Fibroblast of lung (primary cell): ENCODE measurements around the gene VDAC2. TPM values are rescaled to one million over a fixed set of nuclear protein-coding genes. Genes with fewer than 3 reads are reported as not detected.

Source experiments
- DNase-seq, 2 donors: peaks; one replicate each; pipeline versions ENCODE4 v3.0.0 to v3.0.0-alpha.2; 2010; ENCODE audit warnings: low read depth in 2 of 2
- H2AFZ ChIP-seq: 2 replicates; pipeline ENCODE4 v1.5.1; 2012; ENCODE audit warnings: low read length, control low read depth, inconsistent platforms
- H3K27ac ChIP-seq: 2 replicates; pipeline ENCODE4 v1.5.1; 2011; ENCODE audit warnings: low read length, control low read depth; ENCODE audit not compliant: insufficient read depth
- H3K27me3 ChIP-seq: 2 replicates; pipeline ENCODE4 v1.5.1; 2011; ENCODE audit warnings: mild to moderate bottlenecking, low read length; ENCODE audit not compliant: control insufficient read depth, insufficient read depth
- H3K36me3 ChIP-seq: 2 replicates; pipeline ENCODE4 v1.5.1; 2011; ENCODE audit warnings: low read length; ENCODE audit not compliant: control insufficient read depth, insufficient read depth
- H3K4me1 ChIP-seq: 2 replicates; pipeline ENCODE4 v1.5.1; 2011; ENCODE audit warnings: low read length; ENCODE audit not compliant: control insufficient read depth, insufficient read depth; ENCODE audit errors: extremely low read depth
- H3K4me2 ChIP-seq: 2 replicates; pipeline ENCODE4 v1.5.1; 2011; ENCODE audit warnings: low read length, control low read depth; ENCODE audit not compliant: insufficient read depth; ENCODE audit errors: extremely low read depth
- H3K4me3 ChIP-seq, 4 experiments: fragments of 200-600 bp in 1 of 4; sonication (generic) in 1 of 4; replicated peaks in 1 of 4; 2 replicates each; pipeline ENCODE4 v1.5.1; 2011 to 2016; ENCODE audit warnings: low read length in 4 of 4, low read depth in 3 of 4, mild to moderate bottlenecking in 3 of 4, control low read depth in 2 of 4, inconsistent platforms in 1 of 4, mixed read lengths in 1 of 4; ENCODE audit not compliant: insufficient read depth in 1 of 4; ENCODE audit errors: control extremely low read depth in 1 of 4
- H3K79me2 ChIP-seq: 2 replicates; pipeline ENCODE4 v1.5.1; 2012; ENCODE audit warnings: mild to moderate bottlenecking, low read length, inconsistent platforms; ENCODE audit not compliant: control insufficient read depth, insufficient read depth
- H3K9ac ChIP-seq: 2 replicates; pipeline ENCODE4 v1.5.1; 2011; ENCODE audit warnings: mild to moderate bottlenecking, low read length, control low read depth; ENCODE audit not compliant: insufficient read depth
- H3K9me3 ChIP-seq: 2 replicates; pipeline ENCODE4 v1.5.1; 2012; ENCODE audit warnings: low read depth, low read length; ENCODE audit not compliant: control insufficient read depth, insufficient read depth
- H4K20me1 ChIP-seq: 2 replicates; pipeline ENCODE4 v1.5.1; 2011; ENCODE audit warnings: low read length; ENCODE audit not compliant: control insufficient read depth, insufficient read depth; ENCODE audit errors: extremely low read depth
- CTCF ChIP-seq, 2 donors: IDR thresholded peaks in 1 of 2; conservative IDR thresholded peaks in 1 of 2; 1 replicate in 1 of 2; 2 replicates in 1 of 2; pipeline ENCODE4 v1.5.1; 2011 to 2012; ENCODE audit warnings: low read length in 2 of 2, control low read depth in 1 of 2, inconsistent platforms in 1 of 2, low read depth in 1 of 2, mild to moderate bottlenecking in 1 of 2
- EZH2 ChIP-seq: IDR thresholded peaks from 2 replicates; pipeline ENCODE4 v1.5.1; 2012; ENCODE audit warnings: low read length, control low read depth, mild to moderate bottlenecking; ENCODE audit errors: missing control alignments
- polyA plus RNA-seq, 2 donors: library from polyadenylated mRNA; depleted of rRNA in 1 of 2; stranded (reverse) in 1 of 2; unstranded in 1 of 2; fragments of >200 nt; gene quantifications; 2 replicates each; pipeline ENCODE4 v1.2.1, GENCODE V29; 2011 to 2012; ENCODE audit warnings: missing spikeins in 1 of 2
- total RNA-seq: library from RNA; depleted of rRNA; stranded (reverse); fragments of >200 nt; gene quantifications from 2 replicates; pipeline ENCODE4 v1.2.1, GENCODE V29; 2014

The VDAC2 gene
- total and polyA plus RNA-seq, 2 donors (not counting 1 experiment from before 2014, with no cell fraction given), result 151 to 208 TPM

- H4K20me1 ChIP-seq, result no peaks in the 10 kb centered on the region
- TF ChIP-seq EZH2 (no peak), CTCF (conservative IDR thresholded peaks at IDR 0.05 in 1 of 2, IDR thresholded peaks at IDR 0.05 in 1 of 2; ENCODE audit: low read depth in 1 of 2, low read length in 2 of 2) (no peak)
- H3K4me2 ChIP-seq, result no peak overlapping the region
- no peak overlapping the region for H2AFZ ChIP-seq
- H3K36me3 ChIP-seq, result no peaks in the 10 kb centered on the region
- no peaks in the 10 kb centered on the region for H3K79me2 ChIP-seq
- no peak overlapping the region for H3K9ac ChIP-seq
- no peaks in the 10 kb centered on the region for H3K9me3 ChIP-seq
- DNase-seq, result no peak
- no peak overlapping the region for H3K27ac ChIP-seq
- peaks cover 2% of the 10 kb centered on the region for H3K27me3 ChIP-seq
- H3K4me1 ChIP-seq, result no peaks in the 10 kb centered on the region
- H3K4me3 ChIP-seq, result no peak overlapping the region
Observed at GRCh38 chr10:75260990-75261389, 50.4 kb downstream of the VDAC2 start.

GRCh38 chr10:75261813-75262705 is 51.5 kb downstream of the VDAC2 start:
- Histone ChIP-seq H3K79me2 (no peaks in the 10 kb centered on the region), H3K27ac (no peak overlapping the region), H3K9me3 (no peaks in the 10 kb centered on the region), H3K27me3 (peaks cover 2% of the 10 kb centered on the region), H3K36me3 (no peaks in the 10 kb centered on the region), H2AFZ (no peak overlapping the region), H3K4me2 (no peak overlapping the region), H3K4me1 (no peaks in the 10 kb centered on the region), H4K20me1 (no peaks in the 10 kb centered on the region), H3K4me3 (no peak overlapping the region), H3K9ac (no peak overlapping the region)
- TF ChIP-seq CTCF (conservative IDR thresholded peaks at IDR 0.05 in 1 of 2, IDR thresholded peaks at IDR 0.05 in 1 of 2; ENCODE audit: low read depth in 1 of 2, low read length in 2 of 2), result no peak
- no peak for TF ChIP-seq EZH2
- DNase-seq, result no peak

- DNase-seq, result no peak
Observed at GRCh38 chr10:75263806-75264205, 53.2 kb downstream of the VDAC2 start.

More at GRCh38 chr10:75263806-75264205, 53.2 kb downstream of the VDAC2 start:
- H3K36me3 ChIP-seq, result no peaks in the 10 kb centered on the region
- peaks cover 2% of the 10 kb centered on the region for H3K27me3 ChIP-seq
- H3K4me2 ChIP-seq, result no peak overlapping the region
- TF ChIP-seq CTCF (conservative IDR thresholded peaks at IDR 0.05 in 1 of 2, IDR thresholded peaks at IDR 0.05 in 1 of 2; ENCODE audit: low read depth in 1 of 2, low read length in 2 of 2) (no peak), EZH2 (no peak)
- no peak overlapping the region for H3K4me3 ChIP-seq
- H3K79me2 ChIP-seq, result no peaks in the 10 kb centered on the region
- no peaks in the 10 kb centered on the region for H4K20me1 ChIP-seq
- H3K9me3 ChIP-seq, result no peaks in the 10 kb centered on the region
- no peak overlapping the region for H2AFZ ChIP-seq
- no peak overlapping the region for H3K27ac ChIP-seq
- H3K4me1 ChIP-seq, result no peaks in the 10 kb centered on the region
- no peak overlapping the region for H3K9ac ChIP-seq
